SK-N-SH (cell line): ENCODE results near the gene SGSH. TPM values are rescaled to one million over a fixed set of nuclear protein-coding genes. Genes with fewer than 3 reads are reported as not detected.
A peak's percentile ranks its signal among the peaks of the same experiment; 100 is the strongest.

Source experiments
- CTCF ChIA-PET: fragments of 300-600, 350-600 bp; formaldehyde crosslinking; extraction: SDS; loops from one replicate; lab custom pipeline; 2021; lab: Yijun Ruan, JAX
- POLR2A ChIA-PET: fragments of 350-600 bp; sonication (Branson Sonifier 250); formaldehyde crosslinking; extraction: SDS; loops from one replicate; lab custom pipeline; 2020; ENCODE audit warnings: antibody characterized with exemption, inconsistent platforms; lab: Yijun Ruan, JAX
- DNase-seq: peaks from one replicate; pipeline ENCODE4 v3.0.0; 2012
- H2AFZ ChIP-seq: fragments of 200-600 bp; sonication (generic); 2 replicates; pipeline ENCODE4 v1.8.1; 2016; ENCODE audit warnings: antibody characterized with exemption, mild to moderate bottlenecking, low read depth
- H3F3A ChIP-seq: fragments of 200-600 bp; sonication (generic); replicated peaks from 2 replicates; pipeline ENCODE3; 2016; ENCODE audit warnings: antibody characterized with exemption, mild to moderate bottlenecking; ENCODE audit not compliant: insufficient read depth
- H3K27ac ChIP-seq, 2 experiments: fragments of 200-500 bp in 1 of 2; fragments of 200-600 bp in 1 of 2; sonication (Bioruptor generic) in 1 of 2; sonication (generic), shearing (Covaris generic) in 1 of 2; 2 replicates each; pipeline versions ENCODE4 v1.5.1 to v1.6.1; 2014 to 2016; ENCODE audit warnings: low read depth in 2 of 2, inconsistent platforms in 1 of 2, low read length in 1 of 2, mild to moderate bottlenecking in 1 of 2, mixed read lengths in 1 of 2
- H3K27me3 ChIP-seq: fragments of 200-600 bp; sonication (generic), shearing (Covaris generic); 2 replicates; pipeline ENCODE4 v1.6.1; 2016; ENCODE audit warnings: mixed run types; ENCODE audit not compliant: insufficient read depth
- H3K36me3 ChIP-seq, 2 experiments: fragments of 200-500 bp in 1 of 2; fragments of 200-600 bp in 1 of 2; sonication (Bioruptor generic) in 1 of 2; sonication (generic) in 1 of 2; replicated peaks in 1 of 2; 2 replicates each; pipeline versions ENCODE3 to v1.5.1; 2014 to 2016; ENCODE audit warnings: low read length in 1 of 2, mild to moderate bottlenecking in 1 of 2; ENCODE audit not compliant: insufficient read depth in 2 of 2, control insufficient read depth in 1 of 2
- H3K4me1 ChIP-seq, 2 experiments: fragments of 200-500 bp in 1 of 2; fragments of 200-600 bp in 1 of 2; sonication (Bioruptor generic) in 1 of 2; sonication (generic), shearing (Covaris generic) in 1 of 2; 2 replicates each; pipeline versions ENCODE4 v1.5.1 to v1.6.1; 2014 to 2016; ENCODE audit warnings: low read depth in 1 of 2, low read length in 1 of 2, mixed run types in 1 of 2; ENCODE audit not compliant: insufficient read depth in 2 of 2, control insufficient read depth in 1 of 2
- H3K4me2 ChIP-seq: fragments of 200-600 bp; sonication (generic), shearing (Covaris generic); 2 replicates; pipeline ENCODE4 v1.6.1; 2017; ENCODE audit warnings: mixed run types
- H3K4me3 ChIP-seq, 2 experiments: fragments of 200-500 bp in 1 of 2; fragments of 200-600 bp in 1 of 2; sonication (Bioruptor generic) in 1 of 2; sonication (generic), shearing (Covaris generic) in 1 of 2; 2 replicates each; pipeline versions ENCODE4 v1.5.1 to v1.8.1; 2014 to 2016; ENCODE audit warnings: low read depth in 2 of 2, inconsistent platforms in 1 of 2, low read length in 1 of 2, mild to moderate bottlenecking in 1 of 2, mixed read lengths in 1 of 2, moderate library complexity in 1 of 2
- H3K79me2 ChIP-seq: fragments of 200-600 bp; sonication (generic); 2 replicates; pipeline ENCODE4 v1.8.1; 2017; ENCODE audit warnings: mild to moderate bottlenecking; ENCODE audit not compliant: insufficient read depth
- H3K9ac ChIP-seq: fragments of 200-600 bp; sonication (generic); 2 replicates; pipeline ENCODE4 v1.6.1; 2017; ENCODE audit warnings: mixed run types
- H3K9me2 ChIP-seq: fragments of 200-600 bp; sonication (generic); 2 replicates; pipeline ENCODE4 v1.6.1; 2017; ENCODE audit warnings: mixed run types
- H3K9me3 ChIP-seq: fragments of 200-600 bp; sonication (generic); 2 replicates; pipeline ENCODE4 v1.6.1; 2017; ENCODE audit warnings: mixed run types, mild to moderate bottlenecking, moderate library complexity
- H4K20me1 ChIP-seq: fragments of 200-600 bp; sonication (generic); 2 replicates; pipeline ENCODE4 v1.6.1; 2017; ENCODE audit warnings: mild to moderate bottlenecking, mixed run types; ENCODE audit not compliant: insufficient read depth
- CTCF ChIP-seq: fragments of 200-600 bp; sonication (generic); IDR thresholded peaks from 2 replicates; pipeline ENCODE4 v1.6.1; 2017; ENCODE audit warnings: antibody characterized with exemption, mild to moderate bottlenecking, moderate library complexity
- EZH2phosphoT487 ChIP-seq: fragments of 200-600 bp; sonication (generic); IDR thresholded peaks from 2 replicates; pipeline ENCODE4 v1.6.1; 2017; ENCODE audit warnings: low read depth, mixed run types, mild to moderate bottlenecking, antibody characterized with exemption, moderate library complexity, borderline replicate concordance
- JUND ChIP-seq: IDR thresholded peaks from 2 replicates; pipeline ENCODE4 v1.4.0; 2012
- PBX3 ChIP-seq: IDR thresholded peaks from 2 replicates; pipeline ENCODE4; 2012
- POLR2AphosphoS5 ChIP-seq: IDR thresholded peaks from 2 replicates; pipeline ENCODE4 v1.6.1; 2012; ENCODE audit warnings: low read depth, low read length
- SMC3 ChIP-seq: IDR thresholded peaks from 2 replicates; pipeline ENCODE4 v1.6.1; 2012; ENCODE audit warnings: low read depth, low read length, improper control_type of control experiment
- USF1 ChIP-seq: IDR thresholded peaks from 2 replicates; pipeline ENCODE4 v1.4.0; 2012; ENCODE audit warnings: low read depth, borderline replicate concordance
- YY1 ChIP-seq: IDR thresholded peaks from 2 replicates; pipeline ENCODE4 v1.4.0; 2012; ENCODE audit warnings: low read depth, mild to moderate bottlenecking
- ZBTB33 ChIP-seq: IDR thresholded peaks from 2 replicates; pipeline ENCODE4 v1.4.0; 2012; ENCODE audit warnings: low read depth, borderline replicate concordance
- WGBS: methylation state at CpG from one replicate; pipeline ENCODE4 v1.1.6; 2017; ENCODE audit warnings: low lambda C conversion rate; 5-methylcytosine and 5-hydroxymethylcytosine counted together
- polyA plus RNA-seq, 3 experiments: library from polyadenylated mRNA; depleted of rRNA; stranded (reverse); fragments of >200 nt; gene quantifications; 2 replicates each; pipeline ENCODE4 v1.2.3, GENCODE V29; 2012

SGSH gene
- polyA plus RNA-seq, 1 of the 3 experiments (the other 2 are of a cell fraction): 161 TPM

- POLR2A ChIA-PET: interaction anchor here (0.9 kb wide), 1 partner anchor 118 kb away, joined by 3 read pairs; no protein-coding TSS in a partner anchor
- TF ChIP-seq USF1 (peak; percentile 76; the same call in 1 of the 2 replicates), YY1 (no peak)
- TF ChIP-seq, all 33 proteins: peak for 1
- Histone ChIP-seq H3K9me3 (no peaks in the 10 kb centered on the region), H3K27ac (peak overlapping the region in 1 of 2 experiments; percentile 36; a peak in 1 of 4 replicates), H3F3A (peaks cover 15% of the 10 kb centered on the region), H2AFZ (no peak overlapping the region), H3K36me3 (peaks cover 13 to 25% of the 10 kb centered on the region in 2 experiments), H3K27me3 (no peaks in the 10 kb centered on the region), H3K9ac (no peak overlapping the region), H4K20me1 (no peaks in the 10 kb centered on the region), H3K4me3 (no peak overlapping the region), H3K4me1 (peaks cover 24 to 34% of the 10 kb centered on the region in 2 experiments; a peak in 3 of 4 replicates), H3K79me2 (peaks cover 40% of the 10 kb centered on the region), H3K4me2 (peak overlapping the region; percentile 86; the same call in 1 of the 2 replicates), H3K9me2 (no peaks in the 10 kb centered on the region)
- CTCF ChIA-PET: interaction anchor here (0.8 to 1.7 kb wide), 4 partner anchors 10 to 162 kb away, joined by 3 to 5 read pairs (median 4); partner anchors contain the start of gene GAA
- 95% methylated on average over 18 of the region's 19 CpGs for WGBS
- DNase-seq: peak; percentile 70
Measured at GRCh38 chr17:80263253-80264204, 43.4 kb upstream of the SGSH start.

GRCh38 chr17:80262775-80263244 is 42.7 kb upstream of the SGSH start:
- H3K4me2 ChIP-seq: peak overlapping the region; percentile 86
- no peaks in the 10 kb centered on the region for H3K27me3 ChIP-seq
- no peak for TF ChIP-seq EZH2phosphoT487
- H3K9ac ChIP-seq: peak overlapping the region; percentile 85; the same call in 1 of the 2 replicates
- CTCF ChIA-PET: interaction anchor here (1.7 kb wide), 1 partner anchor 98 kb away, joined by 4 read pairs; no protein-coding TSS in a partner anchor
- H3K36me3 ChIP-seq: peaks cover 13 to 18% of the 10 kb centered on the region in 2 experiments
- peaks cover 24 to 34% of the 10 kb centered on the region in 2 experiments; a peak in 3 of 4 replicates for H3K4me1 ChIP-seq
- no peaks in the 10 kb centered on the region for H3K9me2 ChIP-seq
- H3K4me3 ChIP-seq: no peak overlapping the region
- H3K79me2 ChIP-seq: peaks cover 40% of the 10 kb centered on the region
- H4K20me1 ChIP-seq: no peaks in the 10 kb centered on the region
- H2AFZ ChIP-seq: no peak overlapping the region
- POLR2A ChIA-PET: interaction anchor here (0.9 kb wide), 1 partner anchor 117 kb away, joined by 3 read pairs; no protein-coding TSS in a partner anchor
- peak overlapping the region in 1 of 2 experiments; percentile 36; a peak in 1 of 4 replicates for H3K27ac ChIP-seq
- 83% methylated on average over 8 of the region's 8 CpGs for WGBS
- H3K9me3 ChIP-seq: no peaks in the 10 kb centered on the region
- peaks cover 21% of the 10 kb centered on the region for H3F3A ChIP-seq
- DNase-seq: no peak

GRCh38 chr17:80262291-80262690 is 42.2 kb upstream of the SGSH start:
- peaks cover 25% of the 10 kb centered on the region for H3F3A ChIP-seq
- H3K9me3 ChIP-seq: no peaks in the 10 kb centered on the region
- H3K9ac ChIP-seq: peak overlapping the region; percentile 85; the same call in 1 of the 2 replicates
- CTCF ChIA-PET: interaction anchor here (1.7 kb wide), 1 partner anchor 99 kb away, joined by 4 read pairs; no protein-coding TSS in a partner anchor
- POLR2A ChIA-PET: interaction anchor here (1.1 kb wide), 1 partner anchor 161 kb away, joined by 3 read pairs; the partner anchor contains the start of gene GAA
- H2AFZ ChIP-seq: no peak overlapping the region
- peak overlapping the region; percentile 74 to 82; a peak in 3 of 4 replicates for H3K4me3 ChIP-seq
- DNase-seq: no peak
- H4K20me1 ChIP-seq: no peaks in the 10 kb centered on the region
- no peaks in the 10 kb centered on the region for H3K9me2 ChIP-seq
- peaks cover 24 to 34% of the 10 kb centered on the region in 2 experiments; a peak in 3 of 4 replicates for H3K4me1 ChIP-seq
- 70% methylated on average over 3 of the region's 3 CpGs for WGBS
- H3K27ac ChIP-seq: peak overlapping the region; percentile 11 to 75; a peak in 2 of 4 replicates
- H3K36me3 ChIP-seq: peaks cover 13% of the 10 kb centered on the region in 2 experiments
- peaks cover 40% of the 10 kb centered on the region for H3K79me2 ChIP-seq
- H3K4me2 ChIP-seq: peak overlapping the region; percentile 86
- H3K27me3 ChIP-seq: no peaks in the 10 kb centered on the region
- TF ChIP-seq ZBTB33 (no peak), SMC3 (no peak), POLR2AphosphoS5 (no peak), PBX3 (no peak), CTCF (no peak), JUND (no peak)
